Nephron progenitor cell (in vitro differentiated cells): Measurements from ENCODE around the gene FKBP5.

Source experiments
- DNase-seq: peaks from one replicate; pipeline ENCODE4 v3.0.0; 2021
- H3K27ac Mint-ChIP-seq: 2 replicates; pipeline ENCODE4 v1.8.0; 2021; ENCODE audit warnings: mild to moderate bottlenecking, moderate library complexity, mixed read lengths
- H3K27me3 Mint-ChIP-seq: 2 replicates; pipeline ENCODE4 v1.8.0; 2021; ENCODE audit warnings: mild to moderate bottlenecking, low read depth, mixed read lengths; ENCODE audit not compliant: poor library complexity
- H3K36me3 Mint-ChIP-seq: 2 replicates; pipeline ENCODE4 v1.8.0; 2021; ENCODE audit warnings: low read depth, mixed read lengths
- H3K4me1 Mint-ChIP-seq: 2 replicates; pipeline ENCODE4 v1.8.0; 2021; ENCODE audit warnings: mixed read lengths
- H3K4me3 Mint-ChIP-seq: 2 replicates; pipeline ENCODE4 v1.8.0; 2021; ENCODE audit warnings: mild to moderate bottlenecking, moderate library complexity, mixed read lengths
- H3K9me3 Mint-ChIP-seq: 2 replicates; pipeline ENCODE4 v1.8.0; 2021; ENCODE audit warnings: mild to moderate bottlenecking, moderate library complexity, mixed read lengths
- CTCF ChIP-seq: fragments of 200-600 bp; sonication (generic); IDR thresholded peaks from 2 replicates; pipeline ENCODE4 v1.5.0; 2021; ENCODE audit warnings: antibody characterized with exemption

The FKBP5 gene

GRCh38 chr6:35651244-35651643 is 37.5 kb downstream of the FKBP5 start:
- H3K4me3 Mint-ChIP-seq, result no peak overlapping the region
- no peak overlapping the region for H3K27ac Mint-ChIP-seq
- no peak for TF ChIP-seq CTCF
- no peaks in the 10 kb centered on the region for H3K9me3 Mint-ChIP-seq
- DNase-seq, result no peak
- no peaks in the 10 kb centered on the region for H3K4me1 Mint-ChIP-seq
- H3K27me3 Mint-ChIP-seq, result peaks cover 5% of the 10 kb centered on the region
- H3K36me3 Mint-ChIP-seq, result peaks cover 4% of the 10 kb centered on the region

GRCh38 chr6:35650015-35650414 is 38.7 kb downstream of the FKBP5 start:
- H3K9me3 Mint-ChIP-seq, result no peaks in the 10 kb centered on the region
- no peaks in the 10 kb centered on the region for H3K4me1 Mint-ChIP-seq
- H3K4me3 Mint-ChIP-seq, result no peak overlapping the region
- TF ChIP-seq CTCF, result no peak
- peaks cover 4% of the 10 kb centered on the region for H3K36me3 Mint-ChIP-seq
- DNase-seq, result no peak
- peaks cover 5% of the 10 kb centered on the region for H3K27me3 Mint-ChIP-seq
- H3K27ac Mint-ChIP-seq, result no peak overlapping the region

GRCh38 chr6:35648203-35648602 is 40.5 kb downstream of the FKBP5 start:
- no peak overlapping the region for H3K27ac Mint-ChIP-seq
- TF ChIP-seq CTCF, result no peak
- H3K4me1 Mint-ChIP-seq, result no peaks in the 10 kb centered on the region
- peaks cover 5% of the 10 kb centered on the region for H3K27me3 Mint-ChIP-seq
- H3K9me3 Mint-ChIP-seq, result no peaks in the 10 kb centered on the region
- no peak overlapping the region for H3K4me3 Mint-ChIP-seq
- peaks cover under 1% of the 10 kb centered on the region for H3K36me3 Mint-ChIP-seq
- no peak for DNase-seq

- H3K27ac Mint-ChIP-seq, result peak overlapping the region; percentile 55
- peaks cover 5% of the 10 kb centered on the region for H3K27me3 Mint-ChIP-seq
- no peak overlapping the region for H3K4me3 Mint-ChIP-seq
- no peak for DNase-seq
- H3K36me3 Mint-ChIP-seq, result peaks cover 5% of the 10 kb centered on the region
- no peak for TF ChIP-seq CTCF
- no peaks in the 10 kb centered on the region for H3K4me1 Mint-ChIP-seq
- no peaks in the 10 kb centered on the region for H3K9me3 Mint-ChIP-seq
These were observed 41.3 kb downstream of the FKBP5 start for GRCh38 chr6:35647400-35647799.

GRCh38 chr6:35643162-35643535 is 45.6 kb downstream of the FKBP5 start:
- DNase-seq, result no peak
- peaks cover 7% of the 10 kb centered on the region for H3K4me1 Mint-ChIP-seq
- peaks cover 5% of the 10 kb centered on the region for H3K27me3 Mint-ChIP-seq
- no peak overlapping the region for H3K4me3 Mint-ChIP-seq
- no peak for TF ChIP-seq CTCF
- H3K36me3 Mint-ChIP-seq, result peaks cover 11% of the 10 kb centered on the region
- no peak overlapping the region for H3K27ac Mint-ChIP-seq
- no peaks in the 10 kb centered on the region for H3K9me3 Mint-ChIP-seq

- no peak for TF ChIP-seq CTCF
- H3K9me3 Mint-ChIP-seq, result no peaks in the 10 kb centered on the region
- peaks cover 16% of the 10 kb centered on the region for H3K36me3 Mint-ChIP-seq
- H3K4me3 Mint-ChIP-seq, result no peak overlapping the region
- no peak overlapping the region for H3K27ac Mint-ChIP-seq
- peaks cover 5% of the 10 kb centered on the region for H3K27me3 Mint-ChIP-seq
- no peak for DNase-seq
- peaks cover 7% of the 10 kb centered on the region for H3K4me1 Mint-ChIP-seq
These were observed 46.1 kb downstream of the FKBP5 start for GRCh38 chr6:35642471-35643161.
